HG02981 (cell line): Measurements from ENCODE around the gene VSIG8.
A peak's percentile ranks its signal among the peaks of the same experiment; 100 is the strongest.
"Not testable (repeated sequence)": the region's sequence is repeated elsewhere in the genome, so short reads cannot be mapped to it uniquely, and the experiment has no call there.

Source experiments
- ATAC-seq: cut with Tn5 transposase; IDR thresholded peaks from one replicate; pipeline ENCODE4 v1.9.1; 2021; ENCODE audit warnings: mild to moderate bottlenecking, moderate library complexity; ENCODE audit not compliant: unreplicated experiment

VSIG8 gene, protein sequence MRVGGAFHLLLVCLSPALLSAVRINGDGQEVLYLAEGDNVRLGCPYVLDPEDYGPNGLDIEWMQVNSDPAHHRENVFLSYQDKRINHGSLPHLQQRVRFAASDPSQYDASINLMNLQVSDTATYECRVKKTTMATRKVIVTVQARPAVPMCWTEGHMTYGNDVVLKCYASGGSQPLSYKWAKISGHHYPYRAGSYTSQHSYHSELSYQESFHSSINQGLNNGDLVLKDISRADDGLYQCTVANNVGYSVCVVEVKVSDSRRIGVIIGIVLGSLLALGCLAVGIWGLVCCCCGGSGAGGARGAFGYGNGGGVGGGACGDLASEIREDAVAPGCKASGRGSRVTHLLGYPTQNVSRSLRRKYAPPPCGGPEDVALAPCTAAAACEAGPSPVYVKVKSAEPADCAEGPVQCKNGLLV

DNA sequence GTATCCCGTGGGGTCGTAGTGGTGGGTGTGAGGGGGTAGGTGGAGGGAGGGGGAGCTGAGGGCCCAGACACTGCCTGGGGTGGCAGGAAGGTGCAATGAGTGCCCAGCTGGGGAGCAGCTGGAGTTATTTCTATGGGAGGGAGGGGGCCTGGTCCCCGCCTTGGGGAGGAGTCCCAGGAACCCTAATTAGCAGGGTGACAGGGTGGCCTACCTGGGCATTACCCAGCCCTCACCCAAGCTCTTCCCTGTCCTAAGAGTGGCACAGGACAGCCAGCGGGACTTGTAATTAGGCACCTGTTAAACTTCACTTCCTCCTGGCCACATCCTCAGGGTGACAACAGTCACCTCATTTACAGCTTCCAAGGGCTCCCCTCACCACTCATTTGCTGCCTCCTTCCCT lies at the start of gene VSIG8:
Gene VSIG8 (minus strand): TSS at position 101 of the 400 bp plus-strand sequence. CDS start 136 bp downstream, outside the sequence.
- no peak for ATAC-seq

- ATAC-seq: no peak
Measured at GRCh38 chr1:159911326-159912070, 49.0 kb upstream of the VSIG8 start.

GRCh38 chr1:159908031-159908940 lies 45.8 kb upstream of the VSIG8 start:
- no peak for ATAC-seq

- no peak for ATAC-seq
Measured at GRCh38 chr1:159906960-159907359, 44.5 kb upstream of the VSIG8 start.

- ATAC-seq: not testable (repeated sequence)
Measured at GRCh38 chr1:159904036-159904435, 41.6 kb upstream of the VSIG8 start.

DNA sequence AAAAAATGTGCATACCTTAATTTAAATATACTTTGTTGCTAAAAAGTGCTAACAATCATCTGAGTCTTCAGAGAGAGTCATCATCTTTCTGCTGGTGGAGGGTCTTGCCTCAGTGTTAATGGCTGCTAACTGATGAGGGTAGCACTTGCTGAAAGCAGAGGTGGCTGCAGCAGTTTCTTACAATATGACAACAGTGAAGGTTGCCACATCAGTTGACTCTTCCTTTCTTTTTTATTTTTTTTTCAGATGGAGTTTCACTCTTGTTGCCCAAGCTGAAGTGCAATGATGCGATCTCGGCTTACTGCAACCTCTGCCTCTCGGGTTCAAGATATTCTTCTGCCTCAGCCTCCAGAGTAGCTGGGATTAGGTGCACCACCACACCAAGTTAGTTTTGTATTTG lies 40.1 kb upstream of the VSIG8 start:
- ATAC-seq: no peak

- no peak for ATAC-seq
Measured at GRCh38 chr1:159900755-159901360, 38.4 kb upstream of the VSIG8 start.

DNA sequence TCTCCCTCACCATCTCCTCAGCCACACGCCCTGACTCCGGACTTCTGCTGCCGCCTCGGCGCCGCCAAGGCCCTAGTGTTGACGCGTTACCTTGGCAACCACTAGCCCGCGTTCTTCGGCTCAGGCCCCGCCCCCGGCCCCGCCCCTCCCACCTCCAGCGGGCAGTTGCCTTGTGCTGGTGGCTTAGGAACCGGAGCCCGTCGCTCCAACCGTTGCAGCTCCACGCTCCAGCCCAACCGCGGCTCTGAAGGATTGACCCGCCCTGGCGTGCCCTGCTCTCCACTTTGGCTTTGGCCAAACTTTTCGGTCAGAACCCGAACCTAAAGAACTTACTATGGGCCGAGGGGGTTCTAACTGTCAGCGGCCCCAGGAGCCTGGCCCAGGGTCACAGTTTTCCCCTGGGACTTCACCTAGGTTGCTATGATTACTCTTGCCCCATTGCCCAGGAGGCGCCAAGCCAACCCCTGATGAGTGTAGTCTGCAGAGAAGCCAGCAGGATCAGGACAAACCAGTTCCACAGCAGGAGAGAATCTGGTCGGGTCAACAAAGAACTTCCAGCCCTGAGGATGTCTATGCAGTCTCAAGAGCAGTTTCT lies 37.7 kb upstream of the VSIG8 start, which contains the start of gene CFAP45:
Gene CFAP45 (minus strand): TSS at position 80 of the 595 bp plus-strand sequence. CDS start 67 bp downstream, at position 13.
- no peak for ATAC-seq

GRCh38 chr1:159899634-159900033 lies 37.2 kb upstream of the VSIG8 start:
- ATAC-seq: not testable (repeated sequence)

DNA sequence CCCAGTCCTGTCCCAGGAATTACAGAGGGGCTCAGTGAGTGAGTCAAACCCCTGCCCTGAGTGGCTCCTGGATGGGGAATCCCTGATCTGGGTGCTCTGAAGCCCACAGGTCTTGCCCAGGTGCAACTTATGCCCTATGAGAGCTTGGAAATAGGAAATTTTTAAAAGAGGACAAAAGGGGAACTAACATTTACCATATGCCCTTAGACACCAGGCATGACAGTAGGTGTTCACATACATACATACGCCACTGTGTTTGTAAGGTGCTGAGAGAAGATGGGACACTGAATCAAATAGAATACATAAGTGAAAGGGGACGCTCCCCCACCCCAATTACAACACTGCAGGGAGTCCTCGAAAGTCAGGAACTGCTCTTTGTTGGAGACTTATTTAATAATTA lies 36.1 kb upstream of the VSIG8 start:
- ATAC-seq: no peak

DNA sequence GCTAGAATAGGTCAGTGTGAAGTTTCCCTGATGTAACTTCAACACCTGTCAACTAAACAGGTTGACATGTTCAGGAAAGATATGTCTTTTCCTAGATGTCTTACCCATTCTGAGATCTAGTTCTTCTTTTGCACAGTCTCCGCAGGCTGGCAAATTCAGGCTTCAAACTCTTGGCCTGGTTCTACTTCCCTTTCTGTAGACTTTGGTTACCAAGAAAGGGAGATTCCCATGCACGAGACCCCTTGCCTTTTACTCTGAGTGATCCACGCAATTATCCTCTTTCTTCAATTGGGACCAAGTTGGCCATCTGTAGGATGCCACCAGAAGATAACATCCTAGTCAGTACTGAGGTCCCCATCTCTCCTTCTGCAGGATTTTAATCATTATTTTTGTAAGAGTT lies 35.5 kb upstream of the VSIG8 start:
- ATAC-seq: no peak

DNA sequence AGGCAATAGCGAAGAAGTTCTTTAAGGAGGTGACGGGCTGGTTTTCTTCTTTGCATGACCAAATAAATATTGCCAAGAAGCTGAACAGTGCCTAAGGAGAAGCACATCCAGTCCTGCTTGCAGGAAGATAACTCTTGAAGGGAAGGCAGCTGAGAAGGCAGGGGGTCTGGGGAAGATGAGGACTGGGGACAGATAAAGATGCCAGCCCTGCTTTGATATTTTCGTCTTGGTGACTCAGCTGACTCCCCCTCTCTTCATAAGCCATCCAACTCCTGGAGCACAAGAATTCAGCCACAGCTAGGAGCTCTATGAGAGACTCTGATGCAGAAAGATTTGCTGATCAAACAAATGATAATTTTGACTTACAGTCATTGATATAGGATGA lies 34.1 kb upstream of the VSIG8 start:
- ATAC-seq: no peak

DNA sequence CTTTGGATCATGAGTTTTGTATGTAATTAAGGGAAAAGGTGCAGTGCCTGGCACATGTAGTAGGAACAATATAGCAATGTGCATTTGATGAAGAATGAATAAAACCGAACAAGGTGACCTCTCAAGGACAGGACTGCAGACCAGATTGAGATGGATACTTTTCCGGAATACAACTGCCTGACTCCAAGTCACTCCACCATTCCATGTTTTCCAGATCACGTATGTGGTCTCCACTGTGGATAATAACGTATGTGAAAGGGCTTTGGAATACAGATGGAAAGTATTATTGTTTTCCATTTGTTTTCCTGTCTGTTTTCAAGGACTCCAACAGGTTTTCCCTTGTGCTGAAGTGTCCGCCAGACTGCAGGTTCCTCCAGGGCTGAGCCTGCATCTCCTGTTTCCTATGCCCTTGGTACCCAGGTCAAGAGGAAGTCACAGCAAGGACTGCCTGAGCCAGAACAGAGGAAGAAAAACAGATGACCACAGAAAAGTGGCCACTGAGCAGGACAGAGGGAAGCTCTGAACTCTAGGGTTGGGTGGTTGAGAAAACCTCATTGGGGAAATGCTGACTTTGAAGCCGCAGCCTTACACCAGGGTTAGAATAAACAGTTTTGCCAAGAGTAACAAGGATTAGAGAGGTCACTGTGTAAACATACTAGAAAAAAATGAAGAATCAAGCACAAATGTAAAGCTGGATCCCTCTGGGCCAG lies 33.5 kb upstream of the VSIG8 start:
- no peak for ATAC-seq

DNA sequence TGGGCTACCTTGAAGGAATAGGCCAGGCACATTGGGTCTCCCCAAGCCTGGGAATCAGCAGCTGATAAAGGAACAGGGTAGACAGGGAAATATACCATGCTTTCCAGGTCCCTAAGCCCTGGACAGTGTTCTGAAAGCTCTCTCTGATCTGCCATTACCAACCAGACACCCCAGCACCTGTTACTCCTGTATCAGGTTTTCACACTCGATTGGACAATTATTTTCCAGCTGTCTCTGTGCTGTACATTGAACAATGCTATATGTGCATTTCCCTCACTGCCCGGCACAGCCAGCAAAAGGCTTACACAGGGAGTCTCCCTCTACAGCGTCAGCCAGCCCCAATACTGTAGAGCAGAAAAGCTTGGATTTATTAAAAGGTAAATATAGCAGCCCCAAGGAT lies 32.8 kb upstream of the VSIG8 start:
- no peak for ATAC-seq

- no peak for ATAC-seq
Measured at GRCh38 chr1:159892944-159893343, 30.5 kb upstream of the VSIG8 start.

- peak; percentile 43 for ATAC-seq
Measured at GRCh38 chr1:159891275-159892157, 29.1 kb upstream of the VSIG8 start.

- no peak for ATAC-seq
Measured at GRCh38 chr1:159890390-159890789, 27.9 kb upstream of the VSIG8 start.

- peak; percentile 94 for ATAC-seq
Measured at GRCh38 chr1:159889821-159890252, 27.4 kb upstream of the VSIG8 start.
